GM21423 (cell line): ENCODE data around the gene USE1.

Source experiments
- ATAC-seq: cut with Tn5 transposase; IDR thresholded peaks from one replicate; pipeline ENCODE4 v1.9.1; 2021; ENCODE audit warnings: mild to moderate bottlenecking, moderate library complexity; ENCODE audit not compliant: unreplicated experiment

USE1 gene

DNA sequence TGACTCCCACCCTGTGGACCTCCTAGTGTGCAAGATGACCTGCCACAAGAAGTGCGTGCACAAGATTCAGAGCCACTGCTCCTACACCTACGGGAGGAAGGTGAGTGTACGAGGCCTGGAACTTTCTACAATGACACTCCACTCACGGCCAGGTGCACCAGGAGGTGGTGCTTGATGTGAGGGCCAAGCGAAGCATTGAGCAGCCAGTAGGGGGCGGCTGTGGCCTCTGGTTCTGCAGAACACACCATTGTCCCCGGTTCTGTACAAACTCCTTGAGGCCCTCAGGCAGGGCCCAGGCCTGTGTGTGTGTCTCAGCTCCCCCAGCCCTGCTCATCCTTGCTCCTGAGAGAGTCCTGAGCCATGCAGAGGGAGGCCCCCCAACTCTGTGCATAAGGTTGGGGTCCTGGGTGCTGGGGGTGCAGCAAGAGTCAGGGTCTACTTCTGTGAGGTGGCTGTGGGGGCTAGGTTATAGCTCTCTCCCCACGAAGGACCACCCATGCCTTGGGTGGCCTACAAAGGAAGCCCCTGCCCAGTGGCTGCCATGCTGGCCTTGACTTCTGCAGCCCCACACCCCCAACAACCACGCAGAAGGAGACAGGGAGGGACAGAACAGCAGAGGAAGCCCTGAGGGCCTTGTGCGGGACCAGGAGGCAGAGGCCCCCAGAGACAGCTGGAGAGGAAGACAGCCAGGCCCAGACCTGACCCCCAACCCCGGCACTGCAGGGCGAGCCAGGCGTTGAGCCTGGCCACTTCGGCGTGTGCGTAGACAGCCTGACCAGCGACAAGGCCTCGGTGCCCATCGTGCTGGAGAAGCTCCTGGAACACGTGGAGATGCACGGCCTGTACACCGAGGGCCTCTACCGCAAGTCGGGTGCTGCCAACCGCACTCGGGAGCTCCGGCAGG, 9.7 kb upstream of the USE1 start:
- ATAC-seq = no peak

DNA sequence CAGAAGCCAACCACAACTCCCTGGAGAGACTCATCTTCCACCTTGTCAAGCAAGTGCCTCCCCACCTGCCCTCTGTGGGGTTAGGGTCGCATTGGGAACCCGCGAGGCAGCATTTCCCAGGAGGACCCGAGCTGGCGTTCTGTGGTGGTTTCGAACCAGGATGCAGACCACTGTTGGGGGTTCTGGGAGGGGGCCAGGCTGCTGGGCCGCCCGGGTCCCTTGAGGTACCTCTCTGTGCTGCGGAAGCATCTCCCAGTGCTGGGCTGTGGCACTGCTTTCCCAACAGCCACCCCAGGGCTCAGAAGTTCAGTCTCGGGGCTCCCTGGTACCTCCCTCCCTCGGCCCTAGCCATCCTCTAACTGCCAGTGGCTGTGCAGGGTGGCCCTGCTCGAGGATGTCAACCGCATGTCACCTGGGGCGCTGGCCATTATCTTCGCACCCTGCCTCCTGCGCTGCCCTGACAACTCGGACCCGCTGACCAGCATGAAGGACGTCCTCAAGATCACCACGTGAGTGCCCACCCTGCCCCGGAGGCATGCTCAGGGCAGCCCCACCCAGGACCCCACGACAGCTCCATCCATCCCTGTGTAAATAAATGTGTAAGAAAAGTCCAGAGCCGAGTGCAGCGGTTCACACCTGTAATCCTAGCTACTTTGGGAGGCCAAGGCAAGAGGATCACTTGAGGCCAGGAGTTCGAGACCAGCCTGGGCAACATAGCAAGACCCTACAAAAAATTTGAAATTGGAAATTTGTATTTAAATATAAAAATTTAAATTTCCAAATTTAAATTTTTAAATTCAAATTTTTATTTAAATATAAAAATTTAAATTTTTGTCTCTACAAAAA, 8.2 kb upstream of the USE1 start:
- no peak for ATAC-seq

DNA sequence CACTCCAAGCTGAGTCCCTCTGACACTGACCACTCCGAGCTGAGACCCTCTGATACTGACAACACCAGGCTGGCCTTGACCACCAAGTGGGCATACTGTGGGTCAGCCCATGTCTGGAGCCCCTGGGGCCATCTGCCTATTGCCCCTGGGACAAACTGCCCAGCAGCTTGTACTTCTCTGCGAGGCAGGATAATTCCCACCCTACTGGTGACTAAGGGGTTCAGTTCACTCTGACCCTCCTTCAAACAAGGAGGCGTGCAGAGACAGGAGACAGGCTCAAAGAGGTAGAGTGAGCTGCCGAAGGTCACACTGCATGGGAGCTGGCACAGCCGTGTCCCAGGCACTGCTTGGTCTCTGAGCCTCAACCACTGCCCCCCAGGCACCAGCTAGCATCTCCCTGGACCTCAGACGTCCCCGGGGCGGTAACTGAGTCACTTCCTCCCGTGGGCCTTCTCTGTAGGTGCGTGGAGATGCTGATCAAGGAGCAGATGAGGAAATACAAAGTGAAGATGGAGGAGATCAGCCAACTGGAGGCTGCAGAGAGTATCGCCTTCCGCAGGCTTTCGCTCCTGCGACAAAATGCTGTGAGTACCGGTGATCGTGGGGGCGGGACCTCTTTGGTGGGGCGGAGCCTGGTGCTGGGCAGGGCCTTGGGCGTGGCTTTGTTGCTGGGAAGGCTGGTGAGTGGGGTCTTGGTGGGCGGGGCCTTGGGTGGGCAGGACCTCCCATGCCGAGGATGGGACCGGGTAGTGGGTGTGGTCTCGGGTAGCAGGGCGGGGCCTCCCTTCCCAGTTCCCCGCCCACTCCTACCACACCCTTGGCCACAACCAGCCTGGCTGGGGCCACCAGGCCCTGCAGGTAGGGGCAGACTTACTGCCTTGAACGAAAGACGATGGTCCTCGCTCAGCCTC, 5.8 kb upstream of the USE1 start:
- ATAC-seq = no peak

DNA sequence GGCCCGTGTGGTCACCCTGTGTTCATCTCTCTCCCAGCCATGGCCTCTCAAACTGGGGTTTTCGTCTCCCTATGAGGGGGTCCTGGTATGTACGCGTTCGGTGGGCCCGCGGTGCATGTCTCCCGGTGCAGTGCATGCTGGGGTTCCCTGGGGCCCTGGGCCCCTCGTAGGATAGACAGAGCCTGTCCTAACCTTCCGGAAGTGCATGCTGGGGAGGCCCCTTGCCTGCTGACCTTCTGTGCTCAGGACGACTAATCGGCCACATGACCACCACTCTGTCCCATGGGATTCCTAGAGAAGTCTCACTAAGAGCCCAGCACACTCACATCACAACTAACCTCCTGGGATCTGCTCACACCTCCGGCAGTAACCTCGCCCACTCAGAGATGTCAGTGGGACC, 4.9 kb upstream of the USE1 start:
- no peak for ATAC-seq

DNA sequence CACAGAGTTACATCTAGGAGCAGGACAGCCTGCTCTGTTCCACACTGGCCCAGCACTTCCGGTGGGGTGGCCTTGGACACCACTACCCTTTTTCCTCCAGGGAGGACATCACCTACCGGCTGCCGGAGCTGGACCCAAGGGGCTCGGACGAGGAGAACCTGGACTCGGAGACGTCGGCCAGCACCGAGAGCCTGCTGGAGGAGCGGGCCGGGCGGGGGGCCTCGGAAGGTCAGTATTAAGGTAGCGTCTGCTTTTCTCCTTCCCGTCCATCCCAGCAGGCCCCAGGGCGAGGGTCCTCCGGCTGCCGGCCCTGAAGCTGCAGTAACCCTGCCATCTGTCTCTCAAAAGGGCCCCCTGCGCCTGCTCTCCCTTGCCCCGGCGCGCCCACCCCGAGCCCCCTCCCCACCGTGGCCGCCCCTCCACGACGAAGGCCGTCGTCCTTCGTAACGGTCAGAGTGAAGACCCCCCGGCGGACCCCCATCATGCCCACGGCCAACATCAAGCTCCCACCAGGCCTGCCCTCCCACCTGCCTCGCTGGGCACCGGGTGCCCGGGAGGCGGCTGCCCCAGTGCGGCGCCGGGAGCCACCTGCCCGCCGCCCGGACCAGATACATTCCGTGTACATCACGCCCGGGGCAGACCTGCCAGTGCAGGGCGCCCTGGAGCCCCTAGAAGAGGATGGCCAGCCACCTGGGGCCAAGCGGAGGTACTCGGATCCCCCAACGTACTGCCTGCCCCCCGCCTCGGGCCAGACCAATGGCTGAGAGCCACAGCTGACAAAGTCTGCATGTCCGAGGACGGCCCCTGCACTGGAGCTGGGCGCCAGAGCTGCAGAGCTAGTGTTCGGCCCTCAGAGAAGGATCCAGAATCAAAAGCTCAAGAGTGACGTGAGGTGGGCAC, 3.4 kb upstream of the USE1 start:
- ATAC-seq = no peak

DNA sequence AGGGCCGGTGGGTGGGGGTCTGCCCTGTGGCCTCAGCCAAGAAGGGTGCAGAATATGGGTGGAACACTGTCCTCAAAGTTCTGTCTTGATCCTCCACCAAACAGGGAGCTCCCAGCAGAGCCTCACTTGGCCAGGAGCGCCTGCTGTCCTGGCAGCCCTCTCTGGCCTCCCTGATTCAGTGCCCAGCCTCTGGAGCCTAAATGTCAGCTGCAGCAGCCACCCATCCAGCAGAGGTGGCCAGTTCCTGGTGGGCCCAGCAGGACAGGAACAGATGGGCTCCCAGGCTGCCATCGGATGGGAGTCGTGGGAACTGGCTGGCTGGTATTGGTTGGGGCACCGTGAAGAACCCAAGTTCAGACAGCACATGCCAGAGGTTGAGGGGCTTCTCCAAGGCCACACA, 1.8 kb upstream of the USE1 start:
- no peak for ATAC-seq

DNA sequence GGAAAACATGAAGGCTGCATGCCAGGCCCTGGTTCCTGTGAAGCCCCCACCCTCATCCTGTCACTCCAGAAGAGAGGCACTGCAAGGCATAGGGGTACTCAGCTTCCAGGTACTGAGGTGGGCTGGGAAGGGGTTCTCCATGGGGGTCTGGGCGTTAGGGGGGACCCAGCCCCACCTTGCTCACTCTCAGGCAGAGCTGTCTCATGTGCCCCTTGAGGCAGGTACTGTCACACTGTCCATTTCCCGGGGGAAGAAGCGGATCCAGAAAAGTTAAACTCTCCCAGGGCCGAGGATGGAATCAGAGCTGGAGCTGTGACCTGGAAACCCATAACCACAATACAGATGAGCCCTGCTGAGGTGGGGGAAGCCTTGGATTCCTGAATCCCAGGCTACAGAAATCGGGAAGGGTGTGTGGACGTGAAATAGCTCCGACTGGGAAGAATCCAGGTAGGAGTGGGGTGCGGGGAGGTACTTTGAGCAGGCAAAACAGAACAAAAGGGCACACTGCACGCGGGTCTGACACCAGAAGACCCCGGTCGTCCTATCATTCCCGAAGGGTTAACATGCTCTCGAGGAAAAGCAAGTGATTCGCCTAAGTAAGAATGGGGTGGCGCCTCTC, 540 bp upstream of the USE1 start:
- ATAC-seq = no peak

DNA sequence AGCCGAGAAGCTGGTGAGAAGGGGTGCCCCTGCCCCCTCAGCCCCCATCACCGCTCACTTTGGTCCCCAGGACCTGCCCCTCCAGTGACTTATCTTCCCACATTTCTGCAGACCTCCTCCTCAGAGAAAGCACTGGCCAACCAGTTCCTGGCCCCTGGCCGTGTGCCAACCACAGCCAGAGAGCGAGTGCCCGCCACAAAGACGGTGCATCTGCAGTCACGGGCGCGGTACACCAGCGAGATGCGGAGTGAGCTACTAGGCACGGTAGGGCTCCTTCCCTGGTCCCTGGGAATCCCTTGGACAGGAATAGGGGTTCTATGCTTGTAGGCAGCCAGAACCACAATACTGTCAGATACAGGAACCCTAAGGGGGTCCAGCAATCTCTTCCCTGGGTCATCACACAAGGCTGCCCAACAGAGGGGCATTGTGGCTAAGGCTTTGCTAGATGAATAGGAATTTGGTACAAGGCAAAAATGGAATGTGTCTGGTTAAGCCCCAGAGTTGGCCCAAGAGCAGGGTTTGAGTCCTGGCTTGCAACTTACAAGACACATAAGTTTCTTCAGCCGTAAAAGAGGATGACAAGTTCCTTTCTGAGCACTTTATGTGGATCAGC, 1.0 kb downstream of the USE1 start:
- no peak for ATAC-seq

DNA sequence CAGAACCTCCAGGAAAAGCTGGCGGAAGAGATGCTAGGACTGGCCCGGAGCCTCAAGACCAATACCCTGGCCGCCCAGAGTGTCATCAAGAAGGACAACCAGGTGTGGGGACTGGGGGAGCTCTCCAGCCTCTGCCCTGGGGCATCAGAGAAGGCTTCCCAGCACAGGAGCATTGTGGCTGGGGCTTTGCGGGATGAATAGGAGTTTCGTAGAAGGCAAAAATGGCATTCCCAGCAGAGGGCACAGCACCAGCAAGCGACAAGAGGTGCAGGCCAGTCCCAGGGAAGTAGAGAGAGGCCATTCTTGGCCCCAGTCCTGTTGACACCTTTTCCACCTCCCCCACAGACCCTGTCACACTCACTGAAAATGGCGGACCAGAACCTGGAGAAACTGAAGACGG, 4.1 kb downstream of the USE1 start:
- ATAC-seq = no peak

DNA sequence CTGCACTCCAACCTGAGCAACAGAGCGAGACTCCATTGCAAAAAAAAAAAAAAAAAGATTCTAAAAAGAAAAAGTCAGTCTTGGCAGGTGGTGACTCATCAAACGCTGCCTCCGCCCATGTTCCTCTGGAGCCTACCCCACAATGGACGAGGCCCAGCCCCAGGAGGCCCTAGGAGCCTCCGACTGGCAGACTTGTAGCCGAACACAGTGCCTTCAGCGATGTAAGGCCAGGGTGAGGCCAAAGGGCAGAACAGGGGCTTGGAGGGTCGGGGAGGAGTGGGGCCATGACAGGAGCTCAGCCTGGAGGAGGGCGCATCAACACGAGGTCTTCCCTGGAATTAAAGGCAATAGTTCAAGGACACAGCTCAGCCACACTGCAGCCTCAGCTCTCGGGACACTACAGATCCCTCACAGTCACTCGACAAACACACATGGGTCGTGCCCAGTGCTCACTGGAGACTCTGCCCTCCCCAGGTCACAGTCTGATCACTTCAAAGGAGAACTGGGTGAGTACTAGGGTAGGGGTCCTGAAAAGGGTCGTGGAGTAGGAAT, 5.1 kb downstream of the USE1 start:
- ATAC-seq = no peak

DNA sequence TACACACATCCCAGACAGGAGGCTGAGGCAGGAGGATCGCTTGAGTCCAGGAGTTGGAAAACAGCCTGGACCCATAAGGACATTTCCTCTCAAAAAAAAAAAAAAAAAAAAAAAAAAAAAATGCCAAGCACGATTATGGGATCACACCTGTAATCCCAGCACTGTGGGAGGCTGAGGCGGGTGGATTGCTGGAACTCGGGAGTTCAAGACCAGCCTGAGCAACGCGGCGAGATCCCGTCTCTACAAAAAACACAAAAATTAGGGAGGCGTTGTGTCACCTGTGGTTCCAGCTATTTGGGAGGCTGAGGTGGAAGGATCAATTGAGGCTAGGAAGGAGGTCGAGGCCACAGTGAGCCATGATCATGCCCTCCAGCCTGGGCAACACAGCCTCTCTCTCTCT, 9.9 kb downstream of the USE1 start:
- ATAC-seq = no peak

DNA sequence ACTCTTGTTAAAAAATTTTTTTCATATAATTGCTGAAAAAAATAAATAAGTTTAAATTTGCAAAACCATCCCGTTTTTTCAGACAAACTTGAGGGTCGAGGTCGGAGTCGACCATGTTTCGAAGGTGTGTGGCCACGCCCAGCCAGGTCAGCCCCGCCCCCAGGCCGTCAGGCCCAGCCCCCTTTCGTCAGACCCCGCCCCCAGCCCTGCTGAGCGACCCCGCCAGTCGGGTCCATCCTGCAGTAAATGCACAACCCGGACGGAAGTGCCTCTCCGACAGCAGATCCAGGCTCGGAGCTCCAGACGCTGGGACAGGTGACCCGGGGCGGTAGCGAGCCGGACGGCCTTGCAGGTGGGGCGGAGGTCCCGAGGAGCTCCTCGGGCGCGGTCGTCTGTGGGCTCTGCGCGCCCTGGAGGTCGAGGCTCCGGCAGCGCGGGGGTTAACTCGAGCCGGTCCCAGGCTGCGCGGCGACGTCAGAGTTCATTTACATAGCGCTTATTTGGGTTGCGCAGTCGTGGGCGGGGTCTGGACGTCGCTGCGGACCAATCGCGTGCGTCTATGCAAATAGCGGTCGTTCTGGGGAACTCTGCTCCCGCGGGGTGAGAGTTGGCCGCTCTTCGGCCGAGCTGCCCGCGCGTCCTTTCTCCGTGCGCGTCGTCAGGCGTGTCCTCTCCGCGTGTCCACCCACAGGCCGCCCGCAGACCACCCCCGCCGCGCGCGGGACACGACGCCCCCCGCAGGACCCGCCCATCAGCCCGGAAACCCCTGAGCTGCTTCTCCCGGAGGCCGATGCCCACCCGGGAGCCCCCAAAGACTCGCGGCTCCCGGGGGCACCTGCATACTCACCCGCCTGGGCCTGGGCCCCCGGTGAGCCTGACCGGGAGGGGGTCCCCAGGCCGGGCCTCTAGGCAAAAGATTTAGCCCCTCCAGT, 11.1 kb downstream of the USE1 start, which contains the start of gene OCEL1:
OCEL1 (plus strand) TSS at position 225 of the 932 bp plus-strand sequence; CDS start at position 247, 22 bp downstream.
- peak; percentile 91 for ATAC-seq

DNA sequence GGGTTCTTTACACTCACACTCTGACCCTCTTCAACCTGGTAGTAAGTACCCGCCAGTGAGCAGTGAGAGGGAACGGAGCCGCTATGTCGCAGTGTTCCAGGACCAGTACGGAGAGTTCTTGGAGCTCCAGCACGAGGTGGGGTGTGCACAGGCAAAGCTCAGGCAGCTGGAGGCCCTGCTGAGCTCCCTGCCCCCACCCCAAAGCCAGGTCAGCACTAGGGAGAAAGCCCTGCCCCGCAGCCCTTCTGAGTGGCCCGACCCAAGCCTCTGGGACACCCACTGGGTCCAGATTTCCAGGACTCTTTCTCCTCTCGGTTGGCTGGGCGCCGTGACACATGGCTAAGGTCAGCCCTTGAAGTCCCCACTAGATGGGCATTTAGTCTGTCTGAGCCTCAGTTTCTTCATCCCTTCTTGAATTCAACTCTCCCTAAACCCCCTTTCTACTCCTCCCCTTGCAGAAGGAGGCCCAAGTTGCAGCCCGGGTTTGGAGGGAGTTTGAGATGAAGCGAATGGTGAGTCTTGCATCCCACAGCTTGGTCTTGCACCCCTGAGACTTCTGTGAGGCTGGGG, 12.7 kb downstream of the USE1 start:
- ATAC-seq = no peak

DNA sequence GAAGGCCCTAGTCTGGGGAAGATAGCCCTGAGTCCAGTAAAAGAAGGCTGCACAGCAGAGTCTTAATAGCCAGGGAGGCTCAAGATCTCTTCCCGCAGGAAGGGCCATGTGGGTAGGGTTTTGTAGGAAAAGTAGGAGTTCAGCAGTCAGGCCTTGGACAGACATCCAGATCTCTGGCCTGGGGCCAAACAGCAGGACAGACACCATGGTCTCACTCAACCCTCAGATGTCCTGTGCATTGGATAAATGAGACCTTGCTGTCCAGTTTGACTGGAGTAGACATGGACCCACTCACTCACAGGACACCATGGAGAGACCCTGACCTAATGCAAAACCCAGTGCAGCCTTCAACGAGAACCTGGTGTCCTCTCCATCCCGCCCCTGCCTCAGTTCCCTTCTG, 14.7 kb downstream of the USE1 start:
- no peak for ATAC-seq

DNA sequence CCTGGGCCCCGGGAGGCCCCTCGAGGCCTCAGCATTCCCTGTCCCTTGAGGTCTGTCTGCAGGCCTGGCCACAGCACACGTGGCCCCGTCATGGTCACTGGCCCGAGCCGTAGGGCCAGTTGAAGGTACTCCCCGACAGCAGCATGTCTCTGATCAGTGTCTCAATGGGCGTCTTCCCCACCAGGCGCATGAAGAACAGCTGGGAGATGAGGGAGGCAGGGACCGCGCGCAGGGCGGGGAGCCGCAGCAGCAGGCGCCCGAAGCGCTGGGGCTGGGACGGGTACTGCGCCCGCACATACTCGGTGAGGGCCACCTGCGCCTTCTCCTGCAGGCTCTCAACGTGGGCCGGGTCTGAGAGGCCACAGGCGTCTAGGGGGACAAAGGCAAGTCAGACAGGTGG, 17.1 kb downstream of the USE1 start:
- no peak for ATAC-seq

DNA sequence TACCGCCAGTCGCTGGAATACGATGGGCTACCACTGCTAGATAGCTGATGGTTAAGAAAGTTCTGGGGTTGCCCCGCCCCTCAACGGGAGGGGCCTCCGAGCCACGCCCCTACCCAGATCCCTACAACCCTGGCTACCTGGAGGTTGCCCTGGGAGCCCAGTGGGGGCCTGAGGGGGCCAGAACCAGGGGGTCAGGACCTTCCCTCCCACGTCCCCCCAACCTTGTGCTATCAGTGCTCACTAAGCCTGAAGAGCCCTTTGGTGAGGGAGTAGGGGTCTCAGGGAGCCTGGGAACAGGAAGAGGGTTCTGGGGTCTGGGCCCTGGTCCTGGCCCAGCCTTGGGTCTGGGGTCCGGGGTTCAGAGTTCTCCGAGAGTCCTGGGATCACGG, 19.7 kb downstream of the USE1 start:
- ATAC-seq = peak; percentile 52

DNA sequence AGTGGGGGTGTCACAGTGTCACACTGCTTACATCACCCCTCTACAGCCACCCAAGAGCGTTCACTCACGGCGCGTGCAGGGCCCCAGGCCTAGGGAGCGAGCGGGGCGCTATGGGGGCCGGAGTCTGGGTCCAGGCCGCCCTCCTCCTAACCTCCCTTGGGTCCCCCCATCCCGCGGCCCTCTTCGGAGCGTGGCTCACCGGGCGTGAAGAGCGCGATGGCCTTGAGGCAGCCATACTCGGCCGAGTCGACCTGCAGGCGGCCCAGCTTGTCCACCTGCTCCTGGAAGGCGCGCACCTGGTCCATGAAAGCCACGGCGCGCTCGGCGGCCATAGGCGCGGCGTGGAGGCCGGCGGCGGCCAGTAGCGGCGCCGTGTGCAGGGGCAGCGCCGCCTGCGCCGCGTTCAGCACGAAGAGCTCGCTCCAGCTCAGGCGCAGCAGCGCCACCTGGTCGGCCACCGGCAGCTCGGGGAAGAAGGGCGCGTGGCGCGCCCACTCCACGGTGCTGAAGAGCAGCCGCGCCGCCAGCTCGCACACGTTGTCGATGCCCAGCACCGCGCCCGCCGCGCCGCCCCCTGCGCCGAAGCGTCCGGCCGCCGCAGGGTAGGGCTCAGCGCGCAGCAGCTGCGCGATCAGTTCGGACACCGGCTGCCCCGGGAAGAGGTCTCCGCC, 20.3 kb downstream of the USE1 start:
- ATAC-seq = peak; percentile 61
